Activated gamma-delta T cell (primary cell): ENCODE data around the gene ST6GAL1.

Source experiments
- DNase-seq: peaks from one replicate; lab custom pipeline; 2025; lab: John Stamatoyannopoulos, UW

The ST6GAL1 gene

DNA sequence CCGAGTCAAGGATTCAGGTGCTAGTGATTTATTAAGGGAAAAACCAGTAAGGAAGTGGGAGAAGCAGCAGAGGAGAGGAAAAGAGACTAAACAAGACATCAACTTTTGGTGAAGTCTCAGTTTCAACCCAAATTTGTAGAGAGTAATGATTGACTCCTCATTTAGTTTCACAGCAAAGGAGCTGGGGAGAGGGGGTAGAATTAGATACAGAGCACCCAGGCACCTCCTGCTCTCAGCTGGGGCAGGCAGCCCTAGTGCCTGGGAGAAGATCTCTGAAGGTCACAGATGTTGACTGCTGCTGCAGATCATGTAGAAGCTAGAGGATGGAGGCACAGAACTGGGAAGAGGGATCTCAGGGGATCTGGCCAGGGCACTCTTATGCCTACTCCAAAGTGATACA is 179.8 kb downstream of the ST6GAL1 start:
- no peak for DNase-seq

DNA sequence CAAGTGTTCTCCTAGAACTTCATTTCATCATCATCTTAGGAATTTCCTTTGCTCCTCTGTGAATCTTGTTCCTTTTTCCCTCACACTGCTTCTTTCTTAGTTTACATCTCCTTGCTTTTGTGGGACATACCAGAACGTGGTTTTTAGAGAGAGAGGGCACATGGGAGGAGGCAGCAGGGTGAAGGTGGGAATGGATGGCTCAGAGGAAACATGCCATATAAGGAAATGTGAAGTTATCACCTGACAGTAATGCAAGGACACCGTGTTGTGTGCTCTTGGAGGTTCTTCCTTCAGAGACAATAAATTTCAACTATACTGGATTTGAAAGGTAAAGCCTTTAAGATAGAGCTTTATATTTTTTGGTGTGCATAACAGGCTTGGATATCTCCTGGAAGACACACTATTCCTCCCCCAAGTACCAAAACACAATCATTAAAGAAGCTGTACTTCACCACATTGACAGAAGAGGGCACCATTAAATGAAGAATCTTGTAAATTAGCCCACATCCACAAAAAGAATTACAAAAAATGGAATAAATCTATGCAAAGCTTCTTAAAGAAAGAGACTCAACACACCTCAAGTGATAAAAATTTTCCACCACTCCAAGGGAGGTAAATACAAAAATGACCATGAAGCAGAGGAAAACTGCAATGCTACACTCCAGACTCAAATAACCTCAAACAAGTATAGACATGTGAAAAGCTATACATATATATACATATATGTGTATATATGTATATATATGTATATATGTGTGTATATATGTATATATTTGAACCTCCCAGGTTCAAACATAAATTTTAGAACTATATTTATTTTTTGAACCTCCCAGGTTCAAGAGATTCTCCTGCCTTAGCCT is 182.8 kb downstream of the ST6GAL1 start:
- no peak for DNase-seq

DNA sequence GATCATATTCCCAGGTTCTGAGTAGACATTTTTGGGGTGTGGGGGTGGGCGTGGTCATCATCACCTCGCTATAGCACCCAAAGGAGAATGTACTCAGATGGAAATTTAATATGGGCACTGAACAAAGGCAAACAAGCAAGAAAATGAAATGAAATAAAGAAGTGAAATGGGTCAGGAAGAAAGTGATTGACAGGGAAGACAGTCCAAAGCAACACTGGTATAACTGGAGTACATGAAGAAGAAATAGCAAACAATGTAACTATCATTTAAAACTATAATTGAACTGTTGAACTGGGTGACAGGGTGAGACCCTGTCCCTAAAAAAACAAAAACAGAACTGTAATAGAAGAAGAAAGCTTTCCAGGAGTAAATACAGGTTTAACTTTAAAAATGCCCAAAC is 184.2 kb downstream of the ST6GAL1 start:
- DNase-seq = no peak

DNA sequence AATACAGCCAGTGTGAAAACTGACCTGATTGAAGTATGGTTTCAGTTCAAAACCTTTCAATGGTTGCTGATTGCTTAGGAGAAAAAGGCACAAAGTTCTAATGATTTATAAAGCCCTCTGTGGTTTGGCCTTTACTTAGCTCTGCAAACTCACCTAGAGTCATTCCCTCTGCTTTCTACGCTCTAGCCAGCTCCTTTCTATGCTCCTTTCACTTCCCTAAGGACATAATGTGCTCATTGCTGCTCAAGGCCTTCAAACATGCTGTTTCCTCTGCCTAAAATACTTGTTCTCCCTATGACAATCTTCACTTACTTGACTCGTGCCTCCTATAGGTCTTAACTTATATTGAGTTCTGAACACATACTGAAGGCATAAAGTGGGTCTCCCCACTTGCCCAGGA is 190.0 kb downstream of the ST6GAL1 start:
- DNase-seq = no peak

DNA sequence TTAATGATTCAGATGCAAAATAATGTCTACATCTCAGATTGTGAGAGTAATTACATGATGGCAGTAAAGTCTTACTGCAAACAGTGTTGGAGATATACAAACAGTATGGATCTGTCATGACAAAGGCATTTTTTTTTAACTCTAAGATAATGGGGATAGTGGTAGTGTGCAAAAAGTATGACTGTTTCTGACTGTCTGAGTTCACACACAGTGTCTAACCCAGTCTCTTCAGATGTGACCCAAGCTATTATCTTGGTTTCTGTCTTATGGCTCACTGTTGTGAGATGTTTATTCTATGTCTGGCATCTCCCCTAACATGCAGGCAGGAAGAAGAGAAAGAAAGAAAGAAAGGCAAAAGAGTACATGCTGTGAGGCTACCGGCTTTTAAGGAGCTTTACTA is 191.9 kb downstream of the ST6GAL1 start:
- DNase-seq = no peak

DNA sequence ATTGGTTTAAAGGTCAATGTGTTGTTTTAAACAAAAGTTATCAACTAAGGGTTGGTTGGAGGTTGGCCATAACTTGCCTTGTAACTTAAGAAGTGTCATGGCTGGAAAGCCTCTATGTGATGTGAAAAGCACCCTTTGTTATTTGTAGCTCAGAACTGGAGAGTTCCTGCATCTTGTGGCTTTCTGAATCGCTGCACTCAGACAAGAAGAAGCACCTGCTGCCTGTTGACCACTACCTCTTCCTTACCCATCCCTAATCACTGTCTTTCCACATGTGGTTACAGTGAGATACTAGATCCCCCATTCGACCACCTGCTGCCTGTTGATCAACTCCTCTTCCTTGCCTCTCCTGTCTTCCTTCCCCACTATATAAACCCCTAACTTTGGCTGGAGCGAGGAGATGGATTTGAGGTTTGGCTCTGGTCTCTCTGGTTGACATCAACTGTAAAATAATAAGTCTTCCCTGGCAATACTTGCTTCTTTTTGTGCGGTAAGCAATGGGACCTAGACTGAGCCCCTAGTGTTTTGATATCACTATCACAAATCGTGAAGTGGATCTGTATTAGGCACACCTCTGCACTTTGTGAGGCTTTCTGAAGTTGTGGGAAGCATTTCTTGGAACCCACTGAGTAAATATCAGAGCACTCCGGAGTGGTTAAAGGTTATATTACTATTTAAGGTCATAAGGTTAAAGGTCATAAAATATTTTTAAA is 195.1 kb downstream of the ST6GAL1 start:
- DNase-seq = no peak
